ENCODE data around the gene YRDC.

YRDC gene

GRCh38 chr1:37821481-37821880 is 13.5 kb upstream of the YRDC start:
- H3K27ac ChIP-seq (ENCODE audit: extremely low read depth, low read depth, low read length) = no peak overlapping the region
- peaks cover 19 to 86% of the 10 kb centered on the region in 2 experiments for H3K36me3 ChIP-seq (ENCODE audit: control insufficient read depth in 2 of 2, insufficient read depth in 1 of 2, low read length in 2 of 2)
- H3K4me3 ChIP-seq (ENCODE audit: low read depth, low read length) = no peak overlapping the region
- TF ChIP-seq ZNF776 (tag by site-specific recombination; IDR thresholded peaks at IDR 0.05; ENCODE audit: borderline replicate concordance) = no peak
- TF ChIP-seq ZNF19 (tag by site-specific recombination; IDR thresholded peaks at IDR 0.05; ENCODE audit: low read depth) = no peak
- no peak for TF ChIP-seq ZNF596 (tag by site-specific recombination; IDR thresholded peaks at IDR 0.05)
- no peaks in the 10 kb centered on the region for H3K4me1 ChIP-seq (ENCODE audit: control insufficient read depth, insufficient read depth, low read length)
- POLR2A ChIA-PET = no interaction called here
- CTCF ChIA-PET = interaction anchor here (0.6 to 2.2 kb wide), 6 partner anchors 10 to 171 kb away, joined by 3 to 9 read pairs (median 4); partner anchors contain the start of gene MTF1
- H3K9me3 ChIP-seq (ENCODE audit: control insufficient read depth, insufficient read depth, low read depth, low read length) = no peaks in the 10 kb centered on the region

- no peaks in the 10 kb centered on the region for H3K9me3 ChIP-seq (ENCODE audit: control insufficient read depth, insufficient read depth, low read depth, low read length)
- no peak overlapping the region for H3K27ac ChIP-seq (ENCODE audit: extremely low read depth, low read depth, low read length)
- TF ChIP-seq MYNN (tag by site-specific recombination; IDR thresholded peaks at IDR 0.05; ENCODE audit: borderline replicate concordance) (no peak), PRDM6 (tag by site-specific recombination; IDR thresholded peaks at IDR 0.05) (no peak), KLF16 (tag by site-specific recombination; IDR thresholded peaks at IDR 0.05) (no peak), ZNF629 (tag by site-specific recombination; IDR thresholded peaks at IDR 0.05) (peak; percentile 52), ZBTB21 (tag by site-specific recombination; IDR thresholded peaks at IDR 0.05) (peak; percentile 54; the same call in 1 of the 2 replicates)
- no peaks in the 10 kb centered on the region for H3K4me1 ChIP-seq (ENCODE audit: control insufficient read depth, insufficient read depth, low read length)
- peaks cover 16 to 83% of the 10 kb centered on the region in 2 experiments for H3K36me3 ChIP-seq (ENCODE audit: control insufficient read depth in 2 of 2, insufficient read depth in 1 of 2, low read length in 2 of 2)
- ChIA-PET CTCF (interaction anchor here (1.0 kb wide), 1 partner anchor 9 kb away, joined by 4 read pairs; no protein-coding TSS in a partner anchor), POLR2A (interaction anchor here (0.7 kb wide), 1 partner anchor 9 kb away, joined by 3 read pairs; the partner anchor contains the start of gene YRDC)
- H3K4me3 ChIP-seq (ENCODE audit: low read depth, low read length) = no peak overlapping the region
Measured at GRCh38 chr1:37817481-37817880, 9.5 kb upstream of the YRDC start.

- Histone ChIP-seq H3K27ac (ENCODE audit: extremely low read depth, low read depth, low read length) (no peak overlapping the region), H3K9me3 (ENCODE audit: control insufficient read depth, insufficient read depth, low read depth, low read length) (no peaks in the 10 kb centered on the region), H3K4me3 (ENCODE audit: low read depth, low read length) (no peak overlapping the region), H3K36me3 (ENCODE audit: control insufficient read depth in 2 of 2, insufficient read depth in 1 of 2, low read length in 2 of 2) (peaks cover 6 to 73% of the 10 kb centered on the region in 2 experiments; a peak in 2 of 3 replicates), H3K4me1 (ENCODE audit: control insufficient read depth, insufficient read depth, low read length) (peaks cover 1% of the 10 kb centered on the region; the same call in 1 of the 2 replicates)
- TF ChIP-seq SP2 (tag by site-specific recombination; IDR thresholded peaks at IDR 0.05) (no peak), ZNF600 (tag by site-specific recombination; IDR thresholded peaks at IDR 0.05) (peak; percentile 62)
- POLR2A ChIA-PET = no interaction called here
- CTCF ChIA-PET = no interaction called here
Measured at GRCh38 chr1:37814252-37814651, 6.2 kb upstream of the YRDC start.

GRCh38 chr1:37813529-37814145 is 5.6 kb upstream of the YRDC start:
- peaks cover 6 to 68% of the 10 kb centered on the region in 2 experiments; a peak in 2 of 3 replicates for H3K36me3 ChIP-seq (ENCODE audit: control insufficient read depth in 2 of 2, insufficient read depth in 1 of 2, low read length in 2 of 2)
- POLR2A ChIA-PET = no interaction called here
- no peak overlapping the region for H3K4me3 ChIP-seq (ENCODE audit: low read depth, low read length)
- CTCF ChIA-PET = no interaction called here
- H3K27ac ChIP-seq (ENCODE audit: extremely low read depth, low read depth, low read length) = no peak overlapping the region
- no peaks in the 10 kb centered on the region for H3K9me3 ChIP-seq (ENCODE audit: control insufficient read depth, insufficient read depth, low read depth, low read length)
- peaks cover 3% of the 10 kb centered on the region; the same call in 1 of the 2 replicates for H3K4me1 ChIP-seq (ENCODE audit: control insufficient read depth, insufficient read depth, low read length)
- TF ChIP-seq ZNF544 (tag by site-specific recombination; IDR thresholded peaks at IDR 0.05) (no peak), ZNF785 (tag by site-specific recombination; IDR thresholded peaks at IDR 0.05) (no peak), GLI4 (tag by site-specific recombination; IDR thresholded peaks at IDR 0.05) (no peak), ZNF248 (tag by site-specific recombination; IDR thresholded peaks at IDR 0.05) (no peak), MYNN (tag by site-specific recombination; IDR thresholded peaks at IDR 0.05; ENCODE audit: borderline replicate concordance) (no peak), ZNF280C (tag by site-specific recombination; IDR thresholded peaks at IDR 0.05) (no peak), ZNF132 (tag by site-specific recombination; IDR thresholded peaks at IDR 0.05; ENCODE audit: borderline replicate concordance) (no peak), PRDM2 (tag by site-specific recombination; IDR thresholded peaks at IDR 0.05; ENCODE audit: borderline replicate concordance) (no peak), ZNF707 (tag by site-specific recombination; IDR thresholded peaks at IDR 0.05) (no peak)

Measured in HEK293 (cell line).